Type B pancreatic cell (in vitro differentiated cells): ENCODE measurements around the gene SPOP. TPM values are rescaled to one million over a fixed set of nuclear protein-coding genes. Genes with fewer than 3 reads are reported as not detected.

Experiments
- DNase-seq: peaks from one replicate; pipeline ENCODE4 v3.0.0; 2021; ENCODE audit warnings: mixed read lengths; ENCODE audit not compliant: unreplicated experiment; ENCODE audit errors: extremely low spot score
- H3K27ac Mint-ChIP-seq: 2 replicates; pipeline ENCODE4 v1.8.0; 2021; ENCODE audit warnings: mild to moderate bottlenecking, mixed read lengths
- H3K27me3 Mint-ChIP-seq: 2 replicates; pipeline ENCODE4 v1.8.0; 2021; ENCODE audit warnings: mixed read lengths
- H3K36me3 Mint-ChIP-seq: 2 replicates; pipeline ENCODE4 v1.8.0; 2021; ENCODE audit warnings: mixed read lengths
- H3K4me1 Mint-ChIP-seq: one replicate; pipeline ENCODE4 v1.8.0; 2021; ENCODE audit warnings: mixed read lengths; ENCODE audit not compliant: unreplicated experiment
- H3K4me3 Mint-ChIP-seq: 2 replicates; pipeline ENCODE4 v1.8.0; 2021; ENCODE audit warnings: mild to moderate bottlenecking, mixed read lengths
- H3K9me3 Mint-ChIP-seq: 2 replicates; pipeline ENCODE4 v1.8.0; 2021; ENCODE audit warnings: mixed read lengths
- total RNA-seq: library from RNA; stranded (reverse); gene quantifications from 2 replicates; pipeline ENCODE4 v1.2.1, GENCODE V29; 2021; ENCODE audit warnings: low replicate concordance
- TF ChIP-seq, protein P1 (sequence below): fragments of 200-600 bp; sonication (generic); conservative IDR thresholded peaks from 2 replicates; pipeline ENCODE4 v1.5.0; 2021; ENCODE audit warnings: antibody characterized with exemption, mild to moderate bottlenecking

SPOP gene
- total RNA-seq, 1 donor from 2014 or later, result 67.7 TPM

DNA sequence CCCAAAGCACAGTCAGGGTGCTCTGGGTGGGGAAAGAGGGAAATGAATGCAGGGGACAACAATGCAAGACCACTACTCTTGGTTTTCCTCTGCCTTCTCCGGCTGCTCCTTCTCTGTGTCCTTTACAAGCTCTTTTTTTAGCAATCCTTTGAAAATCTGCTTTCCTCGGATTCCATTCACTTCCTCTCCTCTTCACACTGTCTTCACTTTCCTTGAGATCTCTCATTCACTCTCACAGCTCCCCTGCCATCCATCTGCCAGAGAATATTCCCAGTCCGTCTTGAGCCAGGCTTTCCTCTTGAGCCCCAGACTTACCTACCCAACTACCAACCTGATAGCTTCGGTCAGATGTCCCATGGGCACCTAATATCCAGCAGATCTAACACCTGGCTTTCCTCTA, 11.0 kb upstream of the SPOP start:
- TF ChIP-seq, protein P1, sequence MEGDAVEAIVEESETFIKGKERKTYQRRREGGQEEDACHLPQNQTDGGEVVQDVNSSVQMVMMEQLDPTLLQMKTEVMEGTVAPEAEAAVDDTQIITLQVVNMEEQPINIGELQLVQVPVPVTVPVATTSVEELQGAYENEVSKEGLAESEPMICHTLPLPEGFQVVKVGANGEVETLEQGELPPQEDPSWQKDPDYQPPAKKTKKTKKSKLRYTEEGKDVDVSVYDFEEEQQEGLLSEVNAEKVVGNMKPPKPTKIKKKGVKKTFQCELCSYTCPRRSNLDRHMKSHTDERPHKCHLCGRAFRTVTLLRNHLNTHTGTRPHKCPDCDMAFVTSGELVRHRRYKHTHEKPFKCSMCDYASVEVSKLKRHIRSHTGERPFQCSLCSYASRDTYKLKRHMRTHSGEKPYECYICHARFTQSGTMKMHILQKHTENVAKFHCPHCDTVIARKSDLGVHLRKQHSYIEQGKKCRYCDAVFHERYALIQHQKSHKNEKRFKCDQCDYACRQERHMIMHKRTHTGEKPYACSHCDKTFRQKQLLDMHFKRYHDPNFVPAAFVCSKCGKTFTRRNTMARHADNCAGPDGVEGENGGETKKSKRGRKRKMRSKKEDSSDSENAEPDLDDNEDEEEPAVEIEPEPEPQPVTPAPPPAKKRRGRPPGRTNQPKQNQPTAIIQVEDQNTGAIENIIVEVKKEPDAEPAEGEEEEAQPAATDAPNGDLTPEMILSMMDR, result no peak
- peaks cover 9% of the 10 kb centered on the region for H3K4me1 Mint-ChIP-seq
- no peak overlapping the region for H3K27ac Mint-ChIP-seq
- DNase-seq, result no peak
- no peaks in the 10 kb centered on the region for H3K36me3 Mint-ChIP-seq
- H3K9me3 Mint-ChIP-seq, result no peaks in the 10 kb centered on the region
- H3K27me3 Mint-ChIP-seq, result peaks cover 27% of the 10 kb centered on the region
- no peak overlapping the region for H3K4me3 Mint-ChIP-seq

DNA sequence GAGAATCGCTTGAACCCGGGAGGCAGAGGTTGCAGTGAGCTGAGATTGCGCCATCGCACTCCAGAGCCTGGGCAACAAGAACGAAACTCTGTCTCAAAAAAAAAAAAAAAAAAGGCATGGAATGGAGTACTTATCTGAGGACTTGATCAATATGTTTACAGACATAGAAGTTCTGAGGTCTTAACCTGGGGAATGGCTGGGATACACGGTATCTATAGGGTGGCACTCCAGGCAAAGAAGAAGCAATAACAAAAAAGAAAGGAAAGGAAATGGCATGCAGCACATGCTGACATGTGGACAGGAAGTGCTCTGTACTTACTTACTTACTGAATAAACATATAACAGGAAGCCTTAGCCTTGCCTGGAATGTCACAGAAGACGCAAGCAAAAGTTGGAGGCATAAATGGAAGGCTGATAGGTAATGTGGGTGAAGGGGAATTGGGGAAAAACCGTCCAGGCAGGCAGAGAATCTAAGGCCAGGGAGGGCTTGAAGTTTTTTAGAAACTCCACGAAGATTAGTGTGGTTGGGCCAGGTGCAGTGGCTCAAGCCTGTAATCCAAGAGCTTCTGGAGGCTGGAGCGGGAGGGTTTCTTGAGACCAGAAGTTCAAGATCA, 10.1 kb upstream of the SPOP start:
- Mint-ChIP-seq H3K9me3 (no peaks in the 10 kb centered on the region), H3K4me1 (peaks cover 9% of the 10 kb centered on the region), H3K27ac (peak overlapping the region; percentile 16), H3K4me3 (no peak overlapping the region), H3K27me3 (peaks cover 24% of the 10 kb centered on the region), H3K36me3 (no peaks in the 10 kb centered on the region)
- DNase-seq, result no peak
- TF ChIP-seq, protein P1, result no peak

DNA sequence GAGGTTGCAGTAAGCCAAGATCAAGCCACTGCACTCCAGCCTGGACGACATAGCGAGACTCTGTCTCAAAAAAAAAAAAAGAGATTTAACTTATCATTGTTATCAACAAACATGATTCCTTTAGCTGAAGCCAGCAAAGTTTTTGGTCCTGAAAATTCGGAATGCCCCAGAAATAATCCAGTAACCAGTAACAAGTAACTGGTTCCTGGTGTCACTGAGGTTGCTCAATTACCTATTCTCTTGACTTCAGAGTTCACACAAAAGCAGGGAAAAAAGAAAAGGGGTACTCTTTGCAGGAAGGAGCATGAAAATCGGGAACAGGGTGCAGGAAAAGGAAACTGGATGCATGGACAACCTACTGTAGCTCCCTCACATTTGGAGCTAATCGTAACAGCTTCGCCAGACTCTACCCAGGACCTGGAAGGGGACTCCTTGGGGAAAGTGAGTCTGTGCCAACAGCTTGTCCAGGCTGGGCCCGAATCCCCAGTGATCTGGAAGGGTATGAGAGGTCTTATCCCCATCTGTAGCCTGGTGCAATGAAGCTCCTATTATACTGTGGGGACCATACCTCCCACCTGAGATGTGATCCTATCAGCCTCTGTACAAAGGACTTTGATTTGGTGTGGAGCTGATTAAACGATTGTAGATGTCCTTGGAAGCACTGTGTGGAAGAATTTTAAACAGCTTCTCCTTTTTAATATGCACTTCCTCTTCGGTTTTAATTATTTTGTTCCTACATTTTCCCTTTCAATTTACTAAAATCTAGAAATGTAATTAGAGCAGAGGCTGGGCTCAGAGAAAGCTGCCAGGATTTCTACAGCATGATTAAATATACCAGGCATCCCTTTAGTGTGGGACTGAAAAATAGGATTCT, 3.4 kb upstream of the SPOP start:
- no peak overlapping the region for H3K4me3 Mint-ChIP-seq

DNA sequence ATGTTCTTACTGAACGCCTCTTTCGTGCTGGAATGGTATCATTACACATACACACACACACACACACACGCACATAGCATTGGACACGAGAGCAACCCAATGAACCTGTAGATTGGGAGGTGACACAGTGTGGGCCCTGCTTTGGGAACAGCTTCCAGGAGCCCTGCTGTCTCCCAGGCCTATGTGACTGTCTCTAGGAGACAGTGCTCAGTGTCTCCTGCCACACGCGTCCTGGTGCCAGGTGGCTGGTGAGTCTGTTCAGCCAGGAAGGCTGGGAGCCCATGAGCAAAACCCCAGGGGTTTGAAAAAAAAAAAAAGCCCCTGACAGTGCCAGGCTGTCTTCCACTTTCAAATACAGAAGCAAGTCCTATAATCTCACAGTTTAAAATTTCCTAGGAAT, 2.4 kb upstream of the SPOP start:
- TF ChIP-seq, protein P1, result no peak
- H3K4me1 Mint-ChIP-seq, result peaks cover 18% of the 10 kb centered on the region
- peaks cover 13% of the 10 kb centered on the region for H3K27me3 Mint-ChIP-seq
- DNase-seq, result peak; percentile 36
- H3K27ac Mint-ChIP-seq, result no peak overlapping the region
- H3K9me3 Mint-ChIP-seq, result peaks cover 6% of the 10 kb centered on the region
- H3K4me3 Mint-ChIP-seq, result no peak overlapping the region
- peaks cover 6% of the 10 kb centered on the region for H3K36me3 Mint-ChIP-seq

More for the DNA sequence above, 3.4 kb upstream of the SPOP start:
- TF ChIP-seq, protein P1, result no peak
- peaks cover 11% of the 10 kb centered on the region for H3K4me1 Mint-ChIP-seq
- H3K36me3 Mint-ChIP-seq, result peaks cover 5% of the 10 kb centered on the region
- no peak overlapping the region for H3K27ac Mint-ChIP-seq
- H3K27me3 Mint-ChIP-seq, result peaks cover 13% of the 10 kb centered on the region
- DNase-seq, result no peak
- peaks cover 6% of the 10 kb centered on the region for H3K9me3 Mint-ChIP-seq

DNA sequence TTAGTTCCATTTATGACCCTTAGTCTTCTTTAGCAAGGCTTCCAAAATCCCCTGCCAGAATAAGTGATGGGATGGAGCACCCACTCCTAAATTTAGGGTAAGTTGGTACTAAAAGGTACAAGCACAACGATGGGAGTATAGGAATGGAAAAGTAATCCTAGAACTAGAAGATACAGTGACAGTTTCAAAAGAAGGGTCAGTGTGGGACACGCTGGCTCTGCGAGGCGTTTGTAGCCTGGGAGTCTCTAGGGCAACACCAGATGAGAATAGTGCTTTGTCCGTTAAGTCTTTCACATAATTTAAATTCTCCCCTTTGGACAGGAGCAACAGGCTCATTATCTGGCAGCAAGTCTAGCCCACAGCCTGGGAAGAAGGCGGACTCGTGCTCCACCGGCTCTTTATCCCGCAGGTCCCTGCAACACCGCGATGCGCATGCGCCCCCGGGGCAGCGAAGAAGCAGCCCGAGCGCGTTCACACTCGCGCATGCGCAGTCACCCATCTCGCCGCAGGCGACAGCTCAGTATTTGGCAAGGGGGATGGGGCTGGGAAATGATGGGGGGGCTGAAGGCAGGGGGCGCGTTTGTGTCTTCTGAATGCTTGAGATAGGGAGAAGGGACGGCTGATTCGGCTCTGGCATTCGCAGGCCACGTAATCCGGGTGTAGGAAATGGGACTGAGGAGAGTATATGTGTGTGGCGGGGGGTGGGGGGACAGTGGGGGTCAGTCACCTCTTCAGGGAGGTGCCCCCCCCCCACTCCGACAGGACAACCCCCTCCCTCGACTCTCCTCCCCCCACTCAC, 564 bp downstream of the SPOP start:
- Mint-ChIP-seq H3K4me3 (peak overlapping the region; percentile 98), H3K27me3 (peaks cover 9% of the 10 kb centered on the region), H3K27ac (peak overlapping the region; percentile 98), H3K4me1 (peaks cover 31% of the 10 kb centered on the region), H3K36me3 (peaks cover 21% of the 10 kb centered on the region), H3K9me3 (peaks cover 6% of the 10 kb centered on the region)
- TF ChIP-seq, protein P1, result no peak
- peak; percentile 99 for DNase-seq
